ENCODE results near the gene PPP2R5B.

GRCh38 chr11:64900774-64901173 is 23.7 kb upstream of the PPP2R5B start:
- TF ChIP-seq TARDBP (IDR thresholded peaks at IDR 0.05) (no peak), LEF1 (IDR thresholded peaks at IDR 0.05; ENCODE audit: borderline replicate concordance) (no peak), ARNT (IDR thresholded peaks at IDR 0.05) (no peak), SP1 (IDR thresholded peaks at IDR 0.05) (no peak), FOXA1 (IDR thresholded peaks at IDR 0.05) (no peak), HDGF (IDR thresholded peaks at IDR 0.05; ENCODE audit: borderline replicate concordance) (no peak), BHLHE40 (IDR thresholded peaks at IDR 0.05; ENCODE audit: borderline replicate concordance) (no peak), PKNOX1 (IDR thresholded peaks at IDR 0.05) (no peak), NFRKB (IDR thresholded peaks at IDR 0.05) (no peak), SUZ12 (IDR thresholded peaks at IDR 0.05) (no peak), FOXM1 (IDR thresholded peaks at IDR 0.05; ENCODE audit: borderline replicate concordance) (no peak)

Measured in HEK293T (cell line).